ENCODE results near the gene SPATA20. TPM values are rescaled to one million over a fixed set of nuclear protein-coding genes. Genes with fewer than 3 reads are reported as not detected.

SPATA20 gene
- total and polyA plus RNA-seq, 8 donors = 26.9 to 80.8 (median 39.0) TPM

GRCh38 chr17:50547736-50548083 lies 736 bp downstream of the SPATA20 start:
- no peak for TF ChIP-seq CTCF (IDR thresholded peaks at IDR 0.05)
- H3K9me3 ChIP-seq = no peaks in the 10 kb centered on the region
- H3K4me1 ChIP-seq = peaks cover 7 to 15% (median 12%) of the 10 kb centered on the region in 3 donors
- H3K4me3 ChIP-seq = peak overlapping the region in 3 of 4 donors; percentile 57 to 74 (median 60)
- H3K27ac ChIP-seq = peak overlapping the region in 1 of 4 donors; percentile 78
- intact Hi-C loops (cut with DNase I) = loop anchor here in 2 of 3 donors (5.0 to 10.0 kb wide), 4 partner anchors 75 to 297 kb away; no protein-coding TSS in a partner anchor
- no peaks in the 10 kb centered on the region for H3K27me3 ChIP-seq
- DNase-seq (peak in 3 of 6 donors; percentile 38 to 64 (median 47)), ATAC-seq (no peak), FAIRE-seq (no peak)
- peaks cover 0 to 4% (median 0%) of the 10 kb centered on the region in 3 donors for H3K36me3 ChIP-seq
- WGBS, 2 donors = 45 to 57% methylated on average over 5 of the region's 5 CpGs

- no peaks in the 10 kb centered on the region for H3K9me3 ChIP-seq
- intact Hi-C loops (cut with DNase I) = loop anchor here in 2 of 3 donors (5.0 to 10.0 kb wide), 4 partner anchors 73 to 296 kb away; no protein-coding TSS in a partner anchor
- H3K4me1 ChIP-seq = peaks cover 0 to 4% (median 1%) of the 10 kb centered on the region in 3 donors
- H3K27ac ChIP-seq = no peak overlapping the region
- no peak for FAIRE-seq
- no peaks in the 10 kb centered on the region for H3K27me3 ChIP-seq
- H3K4me3 ChIP-seq = no peak overlapping the region
- peaks cover 0 to 4% (median 0%) of the 10 kb centered on the region in 3 donors for H3K36me3 ChIP-seq
- 83 to 89% methylated on average over 18 of the region's 18 CpGs for WGBS, 2 donors
- TF ChIP-seq CTCF (IDR thresholded peaks at IDR 0.05) = no peak
- ATAC-seq = no peak
- peak in 2 of 6 donors; percentile 35 to 66 for DNase-seq
These were observed 1.9 kb downstream of the SPATA20 start for GRCh38 chr17:50548831-50549230.

GRCh38 chr17:50549256-50549941 lies 2.4 kb downstream of the SPATA20 start:
- Histone ChIP-seq H3K4me3 (no peak overlapping the region), H3K36me3 (peaks cover 0 to 4% (median 0%) of the 10 kb centered on the region in 3 donors), H3K9me3 (no peaks in the 10 kb centered on the region), H3K27me3 (no peaks in the 10 kb centered on the region), H3K4me1 (peaks cover 0 to 4% (median 0%) of the 10 kb centered on the region in 3 donors), H3K27ac (no peak overlapping the region)
- WGBS, 2 donors = 87 to 90% methylated on average over 19 of the region's 19 CpGs
- peak in 2 of 6 donors; percentile 42 to 56 for DNase-seq
- no peak for FAIRE-seq
- no peak for ATAC-seq
- intact Hi-C loops (cut with DNase I) = loop anchor here in 2 of 3 donors (5.0 to 10.0 kb wide), 4 partner anchors 73 to 295 kb away; no protein-coding TSS in a partner anchor
- TF ChIP-seq CTCF (IDR thresholded peaks at IDR 0.05) = no peak

GRCh38 chr17:50549969-50550368 lies 3.0 kb downstream of the SPATA20 start:
- no peaks in the 10 kb centered on the region for H3K9me3 ChIP-seq
- WGBS, 2 donors = 92 to 94% methylated on average over 11 of the region's 11 CpGs
- ATAC-seq (no peak), DNase-seq (peak in 1 of 6 donors; percentile 48), FAIRE-seq (no peak)
- peaks cover 0 to 4% (median 0%) of the 10 kb centered on the region in 3 donors for H3K36me3 ChIP-seq
- H3K4me1 ChIP-seq = peaks cover 0 to 4% (median 0%) of the 10 kb centered on the region in 3 donors
- no peak for TF ChIP-seq CTCF (IDR thresholded peaks at IDR 0.05)
- intact Hi-C loops (cut with DNase I) = loop anchor here in 2 of 3 donors (5.0 to 10.0 kb wide), 6 partner anchors 72 to 297 kb away; no protein-coding TSS in a partner anchor
- no peaks in the 10 kb centered on the region for H3K27me3 ChIP-seq
- H3K27ac ChIP-seq = no peak overlapping the region
- H3K4me3 ChIP-seq = no peak overlapping the region

Data from pancreas (tissue), 10 donors.